Spinal cord (tissue), 10 donors: ENCODE results near the gene HCLS1. TPM values are rescaled to one million over a fixed set of nuclear protein-coding genes. Genes with fewer than 3 reads are reported as not detected.

Source experiments
- DNase-seq, 6 donors: peaks; one replicate each; pipeline versions ENCODE4 v3.0.0 to v3.0.0-alpha.2; 2013 to 2015; ENCODE audit warnings: low spot score in 6 of 6, low read depth in 4 of 6
- H3K27ac ChIP-seq: one replicate; pipeline ENCODE4 v1.5.1; 2013; ENCODE audit warnings: low read depth, low read length, control low read depth
- H3K27me3 ChIP-seq: one replicate; pipeline ENCODE4 v1.6.1; 2013; ENCODE audit warnings: low read length; ENCODE audit not compliant: control insufficient read depth, insufficient read depth
- H3K36me3 ChIP-seq: one replicate; pipeline ENCODE4 v1.6.1; 2013; ENCODE audit warnings: low read length; ENCODE audit not compliant: control insufficient read depth, insufficient read depth
- H3K4me1 ChIP-seq: one replicate; pipeline ENCODE4 v1.6.1; 2013; ENCODE audit warnings: low read length; ENCODE audit not compliant: control insufficient read depth, insufficient read depth
- H3K4me3 ChIP-seq: one replicate; pipeline ENCODE4 v1.5.1; 2013; ENCODE audit warnings: low read depth, low read length, control low read depth
- H3K9me3 ChIP-seq: one replicate; pipeline ENCODE4 v1.6.1; 2013; ENCODE audit warnings: low read length; ENCODE audit not compliant: control insufficient read depth, insufficient read depth
- WGBS: methylation state at CpG from one replicate; pipeline ENCODE4 v1.1.5; 2013; ENCODE audit warnings: missing lambda C conversion rate; ENCODE audit not compliant: insufficient coverage; 5-methylcytosine and 5-hydroxymethylcytosine counted together
- polyA plus RNA-seq, 2 donors: library from polyadenylated mRNA; unstranded; fragments of 120-200 nt; gene quantifications; one replicate each; pipeline ENCODE4 v1.2.1, GENCODE V29; 2013; ENCODE audit not compliant: insufficient read length in 2 of 2
- small RNA-seq: library from RNA; depleted of rRNA; stranded (forward); fragments of <200 nt; gene quantifications from one replicate; pipeline ENCODE3, GENCODE V24; 2014; ENCODE audit warnings: low replicate concordance
- total RNA-seq, 2 donors: library from RNA; depleted of rRNA in 1 of 2; stranded (reverse); fragments of 120-200 nt in 1 of 2; fragments of >200 nt in 1 of 2; gene quantifications; one replicate each; pipeline versions ENCODE4 v1.2.3 to v1.2.4, GENCODE V29; 2013 to 2014
- donor health status: healthy.

HCLS1 gene
- total and polyA plus RNA-seq, 4 donors = 7.7 to 12.0 (median 9.1) TPM

- Histone ChIP-seq H3K27ac (no peak overlapping the region), H3K27me3 (no peaks in the 10 kb centered on the region), H3K4me1 (no peaks in the 10 kb centered on the region), H3K9me3 (no peaks in the 10 kb centered on the region), H3K4me3 (no peak overlapping the region), H3K36me3 (no peaks in the 10 kb centered on the region)
- no peak for DNase-seq
- no CpG with 5 or more reads among the region's 2 CpGs for WGBS
Measured at GRCh38 chr3:121581691-121582090, 79.0 kb downstream of the HCLS1 start.

Small RNA genes within 50 kb of the gene (small RNA-seq; reads per million reads assigned to genes)
- not detected for gene RNU4-62P

Other genes with a start within 250 kb of the HCLS1 start
- gene POLQ, start 114.9 kb downstream of the HCLS1 start, total RNA-seq = 1 to 10 TPM; 2.8 TPM
- 1 to 10 TPM; 2.6 to 3.1 TPM for gene POLQ, start 114.9 kb downstream of the HCLS1 start, polyA plus RNA-seq
- not detected for gene ARGFX, start 93.0 kb downstream of the HCLS1 start, total RNA-seq
- gene ARGFX, start 93.0 kb downstream of the HCLS1 start, polyA plus RNA-seq = not detected
- under 1 TPM; 0.06 to 0.10 TPM for gene FBXO40, start 67.5 kb downstream of the HCLS1 start, total RNA-seq
- under 1 TPM in 1 of 2 donors, not detected in 1; 0.09 TPM for gene FBXO40, start 67.5 kb downstream of the HCLS1 start, polyA plus RNA-seq
- 10 to 100 TPM; 53.9 to 74.3 TPM for gene GOLGB1, start 88.8 kb upstream of the HCLS1 start, total RNA-seq
- 10 to 100 TPM; 40.0 to 42.1 TPM for gene GOLGB1, start 88.8 kb upstream of the HCLS1 start, polyA plus RNA-seq
- 10 to 100 TPM; 23.4 to 25.0 TPM for gene IQCB1, start 174.2 kb upstream of the HCLS1 start, total RNA-seq
- 10 to 100 TPM; 20.6 to 21.2 TPM for gene IQCB1, start 174.2 kb upstream of the HCLS1 start, polyA plus RNA-seq
- gene EAF2, start 174.3 kb upstream of the HCLS1 start, total RNA-seq = 10 to 100 TPM in 1 of 2 donors, 1 to 10 TPM in 1; 5.7 to 18.5 TPM
- 1 to 10 TPM; 5.2 to 7.8 TPM for gene EAF2, start 174.3 kb upstream of the HCLS1 start, polyA plus RNA-seq
- 10 to 100 TPM; 24.2 to 42.3 TPM for gene SLC15A2, start 233.5 kb upstream of the HCLS1 start, total RNA-seq
- 10 to 100 TPM; 55.9 to 95.5 TPM for gene SLC15A2, start 233.5 kb upstream of the HCLS1 start, polyA plus RNA-seq